ENCODE results near the gene FBXO47.
A peak's percentile ranks its signal among the peaks of the same experiment; 100 is the strongest.

FBXO47 gene

GRCh38 chr17:38904892-38905291 is 62.3 kb downstream of the FBXO47 start:
- DNase-seq (ENCODE audit: low spot score): no peak

GRCh38 chr17:38903404-38903803 is 63.8 kb downstream of the FBXO47 start:
- DNase-seq (ENCODE audit: low spot score): no peak

DNA sequence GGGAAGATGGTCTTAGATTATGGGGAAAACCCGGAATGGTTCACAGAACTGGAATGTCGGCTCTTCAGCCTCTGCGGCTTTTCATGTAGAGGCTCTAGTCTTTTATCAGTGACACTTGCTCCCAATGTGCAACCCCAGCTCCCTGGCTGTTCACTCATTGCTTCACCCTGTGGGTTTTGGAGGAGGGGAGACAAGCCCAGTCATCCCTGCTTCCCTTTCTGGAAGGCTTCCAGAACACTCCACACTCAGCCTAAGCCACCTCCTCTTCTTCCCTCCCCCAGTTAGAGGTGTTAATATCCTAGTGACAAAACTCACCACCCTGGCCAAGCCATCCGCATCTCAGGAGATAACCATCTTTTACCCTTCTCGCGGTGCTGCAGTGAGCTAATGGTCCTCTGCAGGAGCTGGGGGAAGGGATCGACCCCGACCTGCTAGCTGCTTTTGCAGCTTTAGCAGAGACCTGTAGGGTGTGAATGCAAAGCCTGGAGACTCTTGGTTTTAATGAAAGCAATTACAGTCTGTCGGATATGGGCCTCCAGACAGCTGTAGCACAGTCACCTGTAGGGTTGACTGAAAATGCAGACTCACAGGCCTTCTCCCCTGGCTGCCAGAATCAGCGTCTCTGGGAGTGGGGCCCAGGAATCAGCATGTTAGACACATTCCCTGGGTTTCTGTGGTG is 66.1 kb downstream of the FBXO47 start:
- DNase-seq (ENCODE audit: low spot score): peak; percentile 53

GRCh38 chr17:38899421-38899820 is 67.8 kb downstream of the FBXO47 start:
- DNase-seq (ENCODE audit: low spot score): no peak

- no peak for DNase-seq (ENCODE audit: low spot score)
These were observed 68.3 kb downstream of the FBXO47 start for GRCh38 chr17:38898812-38899348.

GRCh38 chr17:38898291-38898679 is 68.9 kb downstream of the FBXO47 start:
- DNase-seq (ENCODE audit: low spot score): no peak

DNA sequence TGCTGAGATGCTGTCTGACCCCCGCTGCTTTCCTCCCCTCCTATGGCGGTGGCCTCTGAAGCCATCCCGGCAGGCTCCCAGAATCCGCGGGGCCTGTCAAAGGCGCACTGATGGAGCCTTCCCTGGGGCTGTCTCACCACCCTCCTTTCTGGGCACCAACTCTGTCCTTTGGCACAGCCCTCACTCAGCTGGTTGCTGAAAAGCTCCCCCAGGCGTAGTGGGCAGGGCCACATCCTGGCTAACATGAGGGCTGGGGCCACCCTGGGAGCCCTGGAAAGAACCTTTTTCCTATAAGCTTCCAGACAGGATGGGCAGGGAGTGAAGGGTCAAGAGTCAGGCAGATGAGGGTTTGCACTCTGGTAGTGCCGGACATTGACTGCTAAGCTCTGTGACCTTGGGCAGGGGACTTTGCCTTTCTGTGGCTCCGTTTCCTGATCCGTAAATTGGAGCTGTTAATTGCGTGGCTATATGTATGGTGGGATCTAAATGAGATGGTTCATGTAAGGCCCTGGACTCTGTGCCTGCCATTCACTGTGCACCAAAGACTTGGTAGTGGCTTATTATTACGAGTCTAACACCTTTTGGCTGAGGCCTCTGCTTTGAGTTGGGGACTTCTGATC is 69.4 kb downstream of the FBXO47 start:
- no peak for DNase-seq (ENCODE audit: low spot score)

DNA sequence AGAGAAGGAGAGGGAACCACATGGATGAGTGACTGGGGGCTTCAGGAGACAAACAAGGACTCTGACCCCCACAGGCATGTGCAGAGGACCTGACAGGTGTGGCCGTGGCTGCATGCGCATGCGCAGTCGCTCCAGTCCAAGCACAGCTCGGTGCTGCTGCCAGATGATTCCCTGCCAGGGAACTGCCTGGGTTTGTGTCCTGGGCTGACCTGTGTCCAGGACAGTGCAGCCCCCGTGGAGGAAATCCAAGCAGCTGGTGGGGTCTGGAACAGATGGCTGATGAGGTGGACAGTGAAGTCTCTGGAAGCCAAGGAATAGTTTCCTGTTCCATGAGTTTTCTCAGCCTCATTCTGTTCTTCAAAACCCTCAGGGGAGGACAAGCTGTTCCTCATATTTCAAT is 70.0 kb downstream of the FBXO47 start:
- DNase-seq (ENCODE audit: low spot score): no peak

GRCh38 chr17:38896346-38896954 is 70.8 kb downstream of the FBXO47 start:
- no peak for DNase-seq (ENCODE audit: low spot score)

DNA sequence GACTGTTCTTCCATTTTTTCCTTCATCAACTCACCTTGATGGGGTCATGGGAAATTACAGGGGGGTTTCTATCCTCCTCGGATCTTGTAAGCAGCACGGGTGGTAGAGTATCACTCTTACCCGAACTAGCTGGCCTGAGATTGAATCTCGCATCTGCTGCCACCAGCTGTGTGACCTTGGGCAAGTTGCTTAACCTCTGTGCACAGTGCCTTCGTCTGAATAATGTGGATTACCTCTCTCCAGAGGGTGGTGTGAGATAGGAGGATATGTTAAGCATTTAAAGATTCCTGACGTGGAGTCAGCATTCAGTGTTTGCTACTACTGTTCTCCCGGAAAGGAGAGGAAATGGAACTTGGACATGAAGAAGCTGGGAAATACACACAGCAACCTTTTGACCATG is 72.9 kb downstream of the FBXO47 start:
- DNase-seq (ENCODE audit: low spot score): no peak

- no peak for DNase-seq (ENCODE audit: low spot score)
These were observed 73.6 kb downstream of the FBXO47 start for GRCh38 chr17:38893607-38894006.

DNA sequence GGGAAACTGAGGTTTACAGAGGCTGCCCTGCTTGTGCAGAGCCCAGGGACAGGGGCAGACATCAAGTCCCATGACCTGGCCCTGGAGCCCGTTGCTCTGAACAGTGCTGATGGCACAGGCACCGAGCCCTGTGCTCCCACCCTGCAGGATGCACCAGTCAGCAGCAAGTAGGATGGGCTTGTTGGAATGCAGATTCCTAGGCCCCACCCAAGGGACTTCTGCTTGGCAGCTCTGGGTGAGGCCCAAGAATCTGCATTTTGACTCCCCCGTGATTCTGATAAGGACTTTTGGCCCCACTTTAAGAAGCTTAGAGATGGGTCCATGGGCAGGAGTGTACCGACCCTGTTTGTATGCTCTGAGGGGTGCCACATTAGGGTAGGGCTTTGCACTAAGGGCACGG is 74.1 kb downstream of the FBXO47 start:
- no peak for DNase-seq (ENCODE audit: low spot score)

DNA sequence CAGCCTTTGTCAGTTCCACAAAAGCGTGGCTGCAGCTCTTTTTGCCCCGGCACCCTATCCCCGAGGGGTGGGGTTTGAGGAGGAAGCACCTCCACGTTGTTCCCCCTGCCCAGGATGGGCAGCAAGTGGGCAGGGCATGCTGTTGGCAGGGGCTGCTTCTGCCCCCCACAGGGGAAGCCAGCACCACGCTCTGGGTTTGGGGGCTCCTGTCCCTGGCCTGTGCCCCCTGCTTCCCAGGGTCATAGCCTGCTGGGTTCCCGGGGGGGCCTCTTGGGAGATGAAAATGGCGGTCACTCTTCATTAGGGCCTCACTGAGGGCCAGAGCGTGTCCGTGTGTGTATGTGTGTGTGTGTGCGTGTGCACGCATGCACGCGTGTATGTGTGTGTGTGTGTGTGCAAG is 74.6 kb downstream of the FBXO47 start:
- no peak for DNase-seq (ENCODE audit: low spot score)

GRCh38 chr17:38892083-38892482 is 75.1 kb downstream of the FBXO47 start:
- no peak for DNase-seq (ENCODE audit: low spot score)

- DNase-seq (ENCODE audit: low spot score): no peak
These were observed 75.8 kb downstream of the FBXO47 start for GRCh38 chr17:38891441-38891840.

- DNase-seq (ENCODE audit: low spot score): no peak
These were observed 76.8 kb downstream of the FBXO47 start for GRCh38 chr17:38890410-38890746.

DNA sequence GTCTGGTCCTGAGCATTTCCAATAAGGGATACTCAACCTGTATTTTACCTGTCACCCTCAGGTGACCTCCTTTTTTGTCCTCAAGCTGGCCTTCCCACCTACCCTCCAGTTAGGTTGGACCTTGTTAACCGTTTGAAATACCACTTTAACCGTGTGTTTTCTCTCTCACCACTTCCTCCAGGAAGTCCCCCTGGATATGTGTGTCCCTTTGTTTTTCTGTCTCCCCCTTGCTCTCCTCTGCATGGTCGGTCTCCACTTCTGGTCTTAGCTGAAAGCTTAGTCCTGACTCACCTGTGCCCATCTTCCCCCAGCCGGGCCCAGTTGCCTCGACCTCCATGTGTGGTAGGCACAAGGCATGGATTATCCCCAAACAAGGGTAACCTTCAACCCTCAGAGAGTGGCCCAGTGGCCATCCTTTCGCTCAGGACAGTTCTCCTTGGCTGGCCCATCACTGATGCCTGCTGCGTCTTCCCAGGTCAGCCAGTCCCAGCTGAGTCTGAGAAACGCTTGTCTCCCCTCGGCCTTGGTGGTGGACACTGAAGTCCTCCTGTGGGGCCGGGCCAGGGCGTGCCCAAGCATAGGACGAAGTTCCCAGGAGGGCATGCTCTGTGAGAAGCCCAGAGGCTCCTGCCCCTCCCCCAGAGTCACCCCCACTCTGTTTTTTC is 77.3 kb downstream of the FBXO47 start:
- no peak for DNase-seq (ENCODE audit: low spot score)

GRCh38 chr17:38888842-38889241 is 78.4 kb downstream of the FBXO47 start:
- no peak for DNase-seq (ENCODE audit: low spot score)

DNA sequence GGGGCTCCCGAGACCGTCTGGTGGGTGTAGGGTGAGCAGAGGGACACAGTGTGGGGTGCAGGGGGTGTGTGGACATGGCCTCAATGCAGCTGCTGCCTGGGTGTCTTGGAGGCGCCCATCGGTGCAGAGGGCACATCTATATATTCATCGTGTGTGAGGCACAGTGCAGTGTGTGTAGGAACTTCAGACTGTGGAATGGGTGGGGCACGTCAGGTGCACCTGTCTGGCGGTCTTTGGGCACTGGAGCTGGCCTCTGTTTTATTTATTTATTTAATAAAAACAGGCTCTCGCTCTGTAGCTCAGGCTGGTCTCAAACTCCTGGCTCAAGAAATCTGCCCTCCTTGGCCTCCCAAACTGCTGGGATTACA is 80.6 kb downstream of the FBXO47 start:
- DNase-seq (ENCODE audit: low spot score): no peak

Data from SW480 (cell line).